Measurements from ENCODE around the gene MPHOSPH10. TPM values are rescaled to one million over a fixed set of nuclear protein-coding genes. Genes with fewer than 3 reads are reported as not detected.
"Not testable (repeated sequence)": the region's sequence is repeated elsewhere in the genome, so short reads cannot be mapped to it uniquely, and the experiment has no call there.

MPHOSPH10 gene
- polyA plus RNA-seq (2013, experiment 1 of 2; ENCODE audit: insufficient read length), result 29.9 TPM
- polyA plus RNA-seq (2013, experiment 2 of 2; ENCODE audit: insufficient read length), result 33.8 TPM

DNA sequence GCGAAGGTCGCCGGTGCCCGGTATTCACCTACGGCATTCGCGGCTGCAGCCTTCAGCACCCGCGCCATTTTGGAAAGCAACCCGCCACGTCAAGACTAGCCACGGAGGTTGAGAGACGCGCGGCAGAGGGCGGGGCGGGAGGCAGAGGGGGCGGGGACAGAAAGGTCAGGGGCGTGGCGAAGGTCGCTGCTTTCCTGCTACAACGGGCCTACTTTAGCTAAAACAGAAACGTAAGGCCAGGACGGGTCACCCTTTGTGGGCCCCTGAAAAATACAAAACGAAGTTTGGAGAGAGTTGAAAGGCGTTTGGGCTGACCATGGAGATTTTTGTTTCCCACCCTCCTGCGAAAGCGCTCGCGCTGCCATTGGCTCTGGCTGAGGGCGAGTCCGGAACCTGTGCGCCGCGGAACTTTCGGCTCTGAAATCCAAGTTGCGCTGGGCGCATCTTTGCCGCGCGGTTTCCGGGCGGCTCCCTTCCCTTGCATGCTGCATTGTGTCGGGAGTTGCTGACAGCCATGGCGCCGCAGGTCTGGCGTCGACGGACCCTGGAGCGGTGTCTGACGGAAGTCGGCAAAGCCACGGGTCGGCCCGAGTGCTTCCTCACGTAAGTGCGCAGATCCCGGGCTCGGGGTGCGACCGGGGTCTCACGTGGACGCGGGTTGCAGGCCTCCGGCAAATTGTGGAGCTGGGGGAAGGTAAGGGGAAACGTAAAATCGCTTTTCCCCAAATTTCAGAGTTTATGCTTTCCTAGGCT, at the start of gene MPHOSPH10, which contains the start of gene MCEE:
Gene MPHOSPH10, plus strand, starts transcription at position 483 of the 753 bp plus-strand sequence. Its CDS starts 32 bp downstream, at position 515.
Gene MCEE, minus strand, starts transcription at position 78 of the 753 bp plus-strand sequence. Its CDS starts 10 bp downstream, at position 68.
- peak; percentile 91 for DNase-seq

GRCh38 chr2:71082402-71083252, 47.8 kb upstream of the MPHOSPH10 start:
- DNase-seq, result no peak

DNA sequence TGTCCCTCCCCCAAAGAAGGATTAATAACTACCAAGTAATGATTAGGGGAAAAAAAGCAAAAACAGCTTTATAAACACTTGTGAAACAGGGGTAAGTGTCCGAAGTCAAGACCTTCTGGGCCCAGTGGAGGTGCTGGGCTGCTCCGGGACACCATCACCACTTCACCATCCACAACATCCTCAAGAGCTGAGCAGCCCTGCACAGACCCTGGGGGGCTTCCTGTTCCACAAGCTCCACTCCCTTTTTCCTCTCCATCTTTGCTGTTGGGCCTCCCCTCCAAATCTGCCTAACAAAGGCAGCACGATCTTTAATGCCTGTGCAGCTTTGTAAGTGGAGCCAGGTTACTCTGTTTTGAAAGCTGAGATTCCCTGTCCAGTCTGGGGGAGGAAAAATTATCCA, 47.1 kb upstream of the MPHOSPH10 start:
- not testable (repeated sequence) for DNase-seq

- not testable (repeated sequence) for DNase-seq
These were observed 46.6 kb upstream of the MPHOSPH10 start for GRCh38 chr2:71083752-71084312.

DNA sequence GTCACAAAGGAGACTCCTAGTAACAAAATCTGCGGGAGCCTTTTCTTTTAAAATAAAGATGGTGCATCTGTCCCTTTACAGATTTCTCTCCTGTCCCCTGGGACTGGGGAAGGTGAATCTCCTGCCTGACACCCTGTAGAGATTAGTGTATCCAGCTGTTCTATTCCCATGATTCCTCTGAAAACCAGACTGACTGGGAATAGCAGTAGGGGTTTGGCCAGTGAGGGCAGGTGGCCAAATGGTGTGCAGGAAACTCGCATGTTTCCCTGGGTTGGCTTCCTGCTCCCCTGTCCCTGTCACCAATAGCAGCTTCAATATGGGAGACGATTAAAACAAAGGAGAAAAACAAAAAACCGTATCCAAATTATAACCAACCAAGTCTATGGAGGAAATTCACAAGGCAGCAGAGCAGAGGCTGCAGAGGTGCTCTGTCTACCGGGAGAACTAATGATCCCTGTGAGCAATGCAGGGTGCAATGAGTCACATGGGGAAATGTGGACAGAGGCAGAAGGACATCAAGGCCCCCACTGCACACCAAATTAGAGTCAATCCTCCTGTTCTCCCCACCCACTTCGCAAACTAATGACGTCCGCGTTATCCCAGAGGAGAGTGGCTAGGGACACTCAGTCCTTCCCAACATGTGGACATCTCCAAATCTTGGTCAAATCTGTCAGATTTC, 45.0 kb upstream of the MPHOSPH10 start:
- not testable (repeated sequence) for DNase-seq

DNA sequence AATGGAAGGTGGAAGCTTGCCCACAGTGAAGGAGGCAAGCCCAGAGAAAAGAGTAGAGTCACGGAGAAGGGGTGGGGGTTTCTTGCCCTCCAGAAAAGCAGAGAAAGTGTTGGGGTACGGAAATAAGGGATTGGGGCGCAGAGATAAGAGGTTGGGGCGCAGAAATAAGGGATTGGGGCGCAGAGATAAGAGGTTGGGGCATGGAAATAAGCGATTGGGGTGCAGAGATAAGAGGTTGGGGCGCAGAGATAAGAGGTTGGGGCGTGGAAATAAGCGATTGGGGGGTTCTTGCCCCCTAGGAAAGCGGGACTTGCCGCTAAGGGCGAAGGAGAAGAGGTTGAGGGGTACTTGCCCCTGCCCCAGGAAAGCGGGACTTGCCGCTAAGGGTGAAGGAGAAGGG, 41.0 kb upstream of the MPHOSPH10 start:
- not testable (repeated sequence) for DNase-seq

GRCh38 chr2:71091808-71092207, 38.6 kb upstream of the MPHOSPH10 start:
- DNase-seq, result not testable (repeated sequence)

GRCh38 chr2:71092491-71093260, 37.8 kb upstream of the MPHOSPH10 start:
- not testable (repeated sequence) for DNase-seq

DNA sequence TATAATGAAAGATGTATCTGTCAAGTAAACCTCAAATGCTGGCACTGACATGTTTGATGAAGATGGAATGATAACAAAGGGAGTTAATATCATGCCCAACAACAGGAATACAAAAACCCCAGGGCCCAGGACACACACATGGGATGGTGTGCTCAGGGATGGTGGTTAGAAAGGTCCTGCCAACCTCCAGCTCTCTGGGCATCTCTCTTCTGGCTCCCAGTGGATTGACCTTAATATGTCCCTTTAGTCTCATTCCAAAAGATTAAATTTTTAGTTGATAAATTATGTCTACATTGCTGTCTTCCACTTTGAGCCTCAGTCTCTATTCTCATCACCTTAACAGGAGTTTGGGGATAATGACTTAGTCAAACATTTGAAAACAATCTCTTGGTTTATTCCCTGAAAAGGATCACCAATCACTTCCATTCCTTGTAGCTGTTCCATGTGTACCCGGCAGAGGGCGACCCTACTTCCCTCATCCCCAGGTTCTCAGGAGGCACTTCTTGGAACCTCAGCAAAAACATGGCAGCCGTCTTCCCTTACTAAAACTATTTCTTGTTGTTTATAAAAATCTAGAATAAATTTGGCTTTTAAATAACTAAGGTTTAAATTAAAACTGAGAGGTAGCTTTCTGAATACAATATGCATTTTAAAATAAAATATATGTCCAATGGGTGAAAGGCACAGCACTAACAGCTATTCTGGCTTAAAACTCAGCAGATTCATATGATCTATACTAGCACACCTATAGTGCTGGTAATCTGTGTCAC, 30.1 kb upstream of the MPHOSPH10 start:
- peak; percentile 44 for DNase-seq

- DNase-seq, result peak; percentile 81
These were observed 28.8 kb upstream of the MPHOSPH10 start for GRCh38 chr2:71101656-71102055.

DNA sequence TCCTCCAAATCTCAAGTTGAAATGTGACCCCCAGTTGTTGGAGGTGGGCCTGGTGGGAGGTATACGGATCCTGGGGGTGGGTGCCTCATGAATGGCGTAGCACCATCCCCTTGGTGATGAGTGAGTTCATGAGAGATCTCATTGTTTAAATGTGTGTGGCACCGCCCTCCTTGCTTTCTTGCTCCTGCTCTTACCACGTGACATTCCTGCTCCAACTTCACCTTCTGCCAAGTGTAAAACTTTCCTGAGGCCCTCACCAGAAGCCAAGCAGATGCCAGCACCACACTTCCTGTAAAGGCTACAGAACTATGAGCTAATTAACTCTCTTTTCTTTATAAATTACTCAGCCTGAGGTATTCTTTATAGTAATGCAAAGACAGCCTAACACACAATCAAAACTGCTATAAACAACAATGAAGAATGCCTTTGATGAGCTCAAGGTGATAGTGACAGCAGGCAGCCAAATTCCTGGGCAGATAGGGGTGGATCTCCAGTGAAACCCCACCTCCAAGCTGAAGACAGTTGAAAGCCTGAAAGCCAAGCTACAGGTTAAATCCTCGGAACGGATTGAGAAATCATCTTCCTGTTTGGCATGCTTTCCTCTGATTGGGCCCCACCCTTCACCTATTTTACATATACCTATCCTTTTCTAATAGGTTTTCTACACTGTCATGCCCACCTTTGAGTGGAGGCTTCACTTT, 27.3 kb upstream of the MPHOSPH10 start:
- no peak for DNase-seq

DNA sequence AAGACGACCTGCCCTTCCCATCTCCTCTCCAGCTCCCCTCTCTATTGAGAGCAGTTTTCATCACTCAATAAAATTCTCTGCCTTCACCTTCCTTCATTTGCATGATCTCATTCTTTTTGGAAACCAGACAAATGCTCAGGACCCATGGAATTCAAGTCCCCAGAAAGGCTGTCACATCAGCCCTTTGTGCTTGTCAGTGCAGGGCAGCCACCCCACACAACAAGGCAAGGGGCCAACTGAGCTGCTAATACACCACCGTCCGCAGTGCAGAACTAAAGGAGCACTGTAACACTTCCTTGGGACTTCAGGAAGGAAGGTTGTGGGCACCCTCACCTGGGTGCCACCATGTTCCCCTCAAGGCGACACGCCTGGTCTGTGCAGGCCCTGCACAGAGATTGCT, 26.6 kb upstream of the MPHOSPH10 start:
- no peak for DNase-seq

GRCh38 chr2:71106463-71106862, 24.0 kb upstream of the MPHOSPH10 start:
- not testable (repeated sequence) for DNase-seq

DNA sequence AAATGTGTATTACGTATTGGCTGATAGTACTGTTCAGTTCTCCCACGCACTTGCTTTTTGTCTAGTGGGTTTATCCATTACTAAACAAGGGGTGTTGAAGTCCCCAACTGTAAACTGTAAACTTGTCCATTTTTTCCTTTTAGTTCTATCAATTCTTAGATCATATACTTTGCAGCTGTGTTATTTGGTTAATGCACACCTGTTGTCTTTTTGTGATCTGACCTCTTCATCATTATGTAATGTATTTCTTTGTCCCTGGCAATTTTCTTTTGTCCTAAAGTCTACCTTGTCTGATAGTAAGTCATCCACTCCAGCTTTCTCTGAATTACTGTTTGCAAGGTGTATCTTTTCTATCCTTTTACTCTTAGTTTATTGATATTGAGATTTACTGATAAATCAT, 22.3 kb upstream of the MPHOSPH10 start:
- no peak for DNase-seq

DNA sequence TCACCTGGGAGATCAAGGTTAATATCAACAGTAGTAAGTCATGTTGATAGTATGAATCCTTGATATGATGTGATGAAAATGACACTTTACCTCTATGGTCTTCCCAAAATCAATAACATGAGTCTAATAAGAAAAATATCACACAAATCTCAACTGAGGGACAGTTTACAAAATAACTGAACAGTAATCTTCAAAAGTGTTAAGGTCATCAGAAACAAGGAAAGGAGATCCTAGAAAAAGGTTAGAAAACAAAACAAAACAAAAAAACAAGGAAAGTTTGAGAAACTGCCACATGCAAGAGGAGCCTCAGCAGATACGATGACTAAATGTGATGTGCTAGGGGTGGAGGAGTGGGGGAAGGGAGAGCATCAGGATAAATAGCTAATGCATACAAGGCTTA, 16.6 kb upstream of the MPHOSPH10 start:
- DNase-seq, result no peak

DNA sequence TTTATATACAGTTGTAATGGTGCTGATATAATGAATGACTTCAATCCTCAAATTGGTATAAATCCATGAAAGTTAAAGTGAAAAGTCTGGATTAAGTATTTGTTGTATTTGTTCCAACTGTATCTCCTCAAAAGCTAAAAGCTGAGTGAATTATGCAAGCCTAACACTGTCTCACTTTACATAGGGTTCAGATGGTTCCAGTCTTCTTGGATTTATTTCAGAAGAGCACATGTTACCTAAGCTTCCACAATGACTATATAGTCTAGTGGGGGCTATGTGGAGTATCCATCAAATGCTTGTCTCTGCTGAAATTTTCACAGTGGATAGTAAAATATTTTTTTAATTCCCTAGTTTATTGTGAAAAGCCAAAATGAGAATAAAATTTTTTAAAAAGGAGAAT, 13.4 kb upstream of the MPHOSPH10 start:
- no peak for DNase-seq

DNA sequence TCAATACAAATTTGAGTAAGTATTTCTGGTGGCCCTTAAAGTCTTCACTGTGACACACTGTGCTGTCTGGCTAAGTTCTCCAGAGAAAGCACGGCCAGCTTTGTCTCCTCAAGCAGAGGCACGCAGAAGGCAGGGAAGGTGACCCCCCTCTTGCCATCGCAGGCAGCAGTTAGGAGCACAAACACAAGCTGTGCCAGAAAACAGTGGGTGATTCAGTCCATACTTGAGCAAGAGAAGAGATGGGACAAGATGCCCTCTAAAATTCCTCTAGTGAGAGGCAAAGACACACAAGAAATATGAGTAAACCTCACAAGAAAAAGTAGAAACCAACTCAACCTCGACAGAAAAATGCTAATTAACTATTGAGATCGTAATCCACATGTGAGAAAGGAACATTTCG, 10.2 kb upstream of the MPHOSPH10 start:
- DNase-seq, result no peak

GRCh38 chr2:71121479-71121878, 9.0 kb upstream of the MPHOSPH10 start:
- DNase-seq, result no peak

DNA sequence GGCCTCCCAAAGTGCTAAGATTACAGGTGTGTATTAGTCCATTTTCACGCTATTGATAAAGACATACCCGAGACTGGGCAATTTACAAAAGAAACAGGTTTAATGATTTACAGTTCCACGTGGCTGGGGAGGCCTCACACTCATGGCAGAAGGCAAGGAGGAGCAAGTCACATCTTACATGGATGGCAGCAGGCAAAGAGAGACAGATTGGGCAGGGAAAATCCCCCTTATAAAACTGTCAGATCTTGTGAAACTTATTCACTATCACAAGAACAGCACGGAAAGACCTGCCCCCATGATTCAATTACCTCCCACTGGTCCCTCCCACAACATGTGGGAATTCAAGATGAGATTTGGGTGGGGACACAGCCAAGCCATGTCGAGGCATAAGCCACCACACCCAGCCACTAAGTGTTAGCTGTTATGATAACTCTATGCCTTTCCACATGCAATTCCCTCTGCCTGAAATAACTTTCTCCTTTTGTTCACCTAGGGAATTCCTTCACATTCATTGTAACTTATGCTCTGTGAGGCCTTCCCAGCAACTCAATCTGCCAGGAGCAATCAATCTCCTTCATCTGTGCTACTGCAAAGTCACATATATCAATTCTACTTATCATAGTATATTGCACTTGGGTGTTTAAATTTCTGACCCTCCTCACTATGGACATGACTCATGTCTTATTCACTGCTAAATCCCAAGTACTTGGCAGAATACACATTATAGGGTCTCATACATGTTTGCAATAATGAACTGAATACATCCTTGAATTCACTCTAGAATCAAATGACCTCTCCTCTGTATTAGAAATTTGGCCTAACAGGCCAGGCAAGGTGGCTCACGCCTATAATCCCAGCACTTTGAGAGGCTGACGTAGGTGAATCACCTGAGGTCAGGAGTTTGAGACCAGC, 7.8 kb upstream of the MPHOSPH10 start:
- no peak for DNase-seq
